ENCODE measurements around the gene LIN28B.

DNA sequence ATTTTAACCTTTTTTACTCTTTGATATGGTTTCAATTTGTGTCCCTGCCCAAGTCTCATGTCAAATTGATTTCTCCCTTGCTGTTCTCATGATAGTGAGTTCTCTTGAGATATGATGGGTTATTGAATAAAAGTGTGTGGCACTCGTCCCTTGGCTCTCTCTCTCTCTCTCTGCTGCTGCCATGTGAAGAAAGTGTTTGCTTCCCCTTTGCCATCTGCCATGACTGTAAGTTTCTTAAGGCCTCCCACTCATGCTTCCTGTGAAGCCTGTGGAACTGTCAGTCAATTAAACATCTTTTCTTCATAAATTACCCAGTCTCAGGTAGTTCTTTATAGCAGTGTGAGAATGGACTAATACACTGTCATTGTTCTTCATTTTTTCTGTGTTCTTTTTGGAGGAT, 48.5 kb downstream of the LIN28B start:
- no peak for TF ChIP-seq POLR2AphosphoS5 (IDR thresholded peaks at IDR 0.05; ENCODE audit: low read depth)
- TF ChIP-seq, protein P1, sequence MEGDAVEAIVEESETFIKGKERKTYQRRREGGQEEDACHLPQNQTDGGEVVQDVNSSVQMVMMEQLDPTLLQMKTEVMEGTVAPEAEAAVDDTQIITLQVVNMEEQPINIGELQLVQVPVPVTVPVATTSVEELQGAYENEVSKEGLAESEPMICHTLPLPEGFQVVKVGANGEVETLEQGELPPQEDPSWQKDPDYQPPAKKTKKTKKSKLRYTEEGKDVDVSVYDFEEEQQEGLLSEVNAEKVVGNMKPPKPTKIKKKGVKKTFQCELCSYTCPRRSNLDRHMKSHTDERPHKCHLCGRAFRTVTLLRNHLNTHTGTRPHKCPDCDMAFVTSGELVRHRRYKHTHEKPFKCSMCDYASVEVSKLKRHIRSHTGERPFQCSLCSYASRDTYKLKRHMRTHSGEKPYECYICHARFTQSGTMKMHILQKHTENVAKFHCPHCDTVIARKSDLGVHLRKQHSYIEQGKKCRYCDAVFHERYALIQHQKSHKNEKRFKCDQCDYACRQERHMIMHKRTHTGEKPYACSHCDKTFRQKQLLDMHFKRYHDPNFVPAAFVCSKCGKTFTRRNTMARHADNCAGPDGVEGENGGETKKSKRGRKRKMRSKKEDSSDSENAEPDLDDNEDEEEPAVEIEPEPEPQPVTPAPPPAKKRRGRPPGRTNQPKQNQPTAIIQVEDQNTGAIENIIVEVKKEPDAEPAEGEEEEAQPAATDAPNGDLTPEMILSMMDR (IDR thresholded peaks at IDR 0.05; ENCODE audit: insufficient read depth, low read length) = no peak
